Panc1 (cell line): ENCODE results near the gene MPO. TPM values are rescaled to one million over a fixed set of nuclear protein-coding genes. Genes with fewer than 3 reads are reported as not detected.

Source experiments
- ATAC-seq: fragments of 200-7000 bp; cut with Tn5 transposase; 2 replicates; pipeline ENCODE4 v1.9.1; 2020; ENCODE audit warnings: mild to moderate bottlenecking, moderate library complexity
- BruUV-seq: library from RNA; stranded (reverse); fragments of 400-500 nt; replicated peaks from 2 replicates; lab custom pipeline; 2021; lab: Mats Ljungman, UMichigan
- CTCF ChIA-PET: fragments of 300-600 bp; sonication (Branson Sonifier 250); formaldehyde crosslinking; loops from one replicate; lab custom pipeline; 2022; ENCODE audit warnings: antibody characterized with exemption; lab: Charles Lee
- POLR2A ChIA-PET: fragments of 300-600 bp; sonication (Branson Sonifier 250); formaldehyde crosslinking; loops from one replicate; lab custom pipeline; 2022; ENCODE audit warnings: antibody characterized with exemption; lab: Charles Lee
- DNase-seq: peaks from one replicate; pipeline ENCODE4 v3.0.0-alpha.2; 2010; ENCODE audit warnings: low read depth, low spot score
- H3K27ac ChIP-seq: 2 replicates; pipeline ENCODE4 v1.5.1; 2011; ENCODE audit warnings: mild to moderate bottlenecking, low read length, inconsistent platforms
- H3K27me3 ChIP-seq: fragments of 200-500 bp; sonication (Bioruptor generic); 2 replicates; pipeline ENCODE4 v1.6.0; 2014; ENCODE audit warnings: low read length, inconsistent platforms; ENCODE audit not compliant: control insufficient read depth, insufficient read depth
- H3K36me3 ChIP-seq: fragments of 200-500 bp; sonication (Bioruptor generic); 2 replicates; pipeline ENCODE4 v1.5.1; 2014; ENCODE audit warnings: inconsistent platforms, mild to moderate bottlenecking, low read length, moderate library complexity; ENCODE audit not compliant: control insufficient read depth, insufficient read depth
- H3K4me1 ChIP-seq: 2 replicates; pipeline ENCODE4 v1.5.1; 2011; ENCODE audit warnings: inconsistent platforms, mild to moderate bottlenecking, low read length, moderate library complexity; ENCODE audit not compliant: control insufficient read depth, insufficient read depth
- H3K4me3 ChIP-seq, 2 experiments: 2 replicates each; pipeline ENCODE4 v1.5.1; 2011 to 2012; ENCODE audit warnings: low read depth in 2 of 2, low read length in 2 of 2, mild to moderate bottlenecking in 2 of 2, inconsistent platforms in 1 of 2, moderate library complexity in 1 of 2
- H3K9me3 ChIP-seq: fragments of 200-500 bp; sonication (Bioruptor generic); 2 replicates; pipeline ENCODE4 v1.5.1; 2014; ENCODE audit warnings: low read depth, mild to moderate bottlenecking, inconsistent platforms, low read length, moderate library complexity; ENCODE audit not compliant: control insufficient read depth, insufficient read depth
- CTCF ChIP-seq: fragments of 450-650 bp; IDR thresholded peaks from 2 replicates; pipeline ENCODE4 v1.5.1; 2017; ENCODE audit warnings: mild to moderate bottlenecking
- POLR2AphosphoS5 ChIP-seq: IDR thresholded peaks from 2 replicates; pipeline ENCODE4 v1.6.1; 2012; ENCODE audit warnings: mild to moderate bottlenecking, low read depth, low read length, moderate library complexity
- REST ChIP-seq, 2 experiments: IDR thresholded peaks; 2 replicates each; pipeline ENCODE4 v1.6.1; 2011 to 2012; ENCODE audit warnings: low read depth in 2 of 2, control low read depth in 1 of 2, low read length in 1 of 2, mild to moderate bottlenecking in 1 of 2, moderate library complexity in 1 of 2; ENCODE audit not compliant: insufficient read depth in 1 of 2
- SIN3A ChIP-seq: IDR thresholded peaks from 2 replicates; pipeline ENCODE4 v1.6.1; 2012; ENCODE audit warnings: low read depth, mild to moderate bottlenecking, low read length, moderate library complexity, borderline replicate concordance; ENCODE audit not compliant: insufficient read depth
- TCF7L2 ChIP-seq: IDR thresholded peaks from 2 replicates; pipeline ENCODE4 v1.6.1; 2011; ENCODE audit warnings: mild to moderate bottlenecking, low read depth, low read length, inconsistent platforms
- in situ Hi-C: cut with HindIII; loops from 2 replicates; pipeline ENCODE4 v1.10.0; 2016; ENCODE audit warnings: low sequenced_read_pairs, low pct_unique_long_range_greater_than_20kb
- intact Hi-C: fragments of 100-400 bp; cut with micrococcal nuclease; formaldehyde crosslinking; loops from one replicate; pipeline ENCODE4 v1.10.0; 2022; ENCODE audit not compliant: unreplicated experiment
- total RNA-seq: library from RNA; stranded (reverse); gene quantifications from one replicate; pipeline ENCODE4 v1.2.1, GENCODE V29; 2021; ENCODE audit not compliant: unreplicated experiment

MPO gene
- total RNA-seq, 1 experiment from 2014 or later = not detected

- H3K4me1 ChIP-seq = no peaks in the 10 kb centered on the region
- no peak overlapping the region for H3K27ac ChIP-seq
- no TSS peak for BruUV-seq
- in situ Hi-C loops (no loop called here), intact Hi-C loops (no loop called here)
- TF ChIP-seq CTCF (no peak), SIN3A (no peak), REST (IDR thresholded peaks at IDR 0.05; ENCODE audit: insufficient read depth in 1 of 2, low read depth in 2 of 2, low read length in 1 of 2) (no peak), POLR2AphosphoS5 (no peak), TCF7L2 (no peak)
- POLR2A ChIA-PET = no interaction called here
- no peak for DNase-seq
- H3K9me3 ChIP-seq = no peaks in the 10 kb centered on the region
- CTCF ChIA-PET = no interaction called here
- no peak for ATAC-seq
- no peak overlapping the region for H3K4me3 ChIP-seq
- peaks cover 10% of the 10 kb centered on the region for H3K27me3 ChIP-seq
- no peaks in the 10 kb centered on the region for H3K36me3 ChIP-seq
Measured at GRCh38 chr17:58291246-58291645, 10.5 kb upstream of the MPO start.

GRCh38 chr17:58289869-58290268 lies 9.1 kb upstream of the MPO start:
- no peaks in the 10 kb centered on the region for H3K9me3 ChIP-seq
- DNase-seq = no peak
- H3K27me3 ChIP-seq = peaks cover 10% of the 10 kb centered on the region
- H3K4me1 ChIP-seq = no peaks in the 10 kb centered on the region
- no peak for TF ChIP-seq POLR2AphosphoS5
- no peak for TF ChIP-seq CTCF
- no peak for TF ChIP-seq SIN3A
- TF ChIP-seq REST (IDR thresholded peaks at IDR 0.05; ENCODE audit: insufficient read depth in 1 of 2, low read depth in 2 of 2, low read length in 1 of 2) = no peak
- TF ChIP-seq TCF7L2 = no peak
- H3K27ac ChIP-seq = no peak overlapping the region
- POLR2A ChIA-PET = no interaction called here
- CTCF ChIA-PET = no interaction called here
- no peaks in the 10 kb centered on the region for H3K36me3 ChIP-seq
- in situ Hi-C loops (no loop called here), intact Hi-C loops (no loop called here)
- H3K4me3 ChIP-seq = no peak overlapping the region
- no TSS peak for BruUV-seq
- no peak for ATAC-seq
